B cell (primary cell): ENCODE measurements around the gene SPTLC2. TPM values are rescaled to one million over a fixed set of nuclear protein-coding genes. Genes with fewer than 3 reads are reported as not detected.
"Not testable (repeated sequence)": the region's sequence is repeated elsewhere in the genome, so short reads cannot be mapped to it uniquely, and the experiment has no call there.

ENCODE experiments used
- ATAC-seq: fragments of 200-7000 bp; cut with Tn5 transposase; one replicate; pipeline ENCODE4 v1.10.0; 2021; ENCODE audit warnings: low read depth, mild to moderate bottlenecking, moderate number of reproducible peaks, moderate library complexity
- CTCF ChIA-PET: fragments of 350-600 bp; sonication (Branson Sonifier 250); formaldehyde crosslinking; loops from one replicate; lab custom pipeline; 2021; ENCODE audit warnings: antibody characterized with exemption, inconsistent platforms; lab: Charles Lee
- POLR2A ChIA-PET: fragments of 350-600 bp; sonication (Branson Sonifier 250); formaldehyde crosslinking; loops from one replicate; lab custom pipeline; 2021; ENCODE audit warnings: antibody characterized with exemption; lab: Charles Lee
- DNase-seq: peaks from one replicate; pipeline ENCODE4 v3.0.0; 2013
- H2AFZ ChIP-seq: 2 replicates; pipeline ENCODE4 v1.6.1; 2012; ENCODE audit warnings: mild to moderate bottlenecking, low read depth, low read length; ENCODE audit not compliant: insufficient read depth, poor library complexity, severe bottlenecking
- H3K27ac ChIP-seq, 2 donors: 1 replicate in 1 of 2; 2 replicates in 1 of 2; pipeline ENCODE4 v1.5.1; 2012 to 2013; ENCODE audit warnings: low read length in 2 of 2, mild to moderate bottlenecking in 2 of 2, moderate library complexity in 1 of 2
- H3K27me3 ChIP-seq, 4 experiments: fragments of 200-600 bp in 1 of 4; sonication (generic) in 1 of 4; replicated peaks in 1 of 4; 1 replicate in 2 of 4; 2 replicates in 2 of 4; pipeline versions ENCODE4 v1.6.1 to v1.7.0; 2013 to 2016; ENCODE audit warnings: low read length in 3 of 4, mild to moderate bottlenecking in 2 of 4, mixed read lengths in 1 of 4, moderate library complexity in 1 of 4; ENCODE audit not compliant: insufficient read depth in 4 of 4, control insufficient read depth in 3 of 4; ENCODE audit errors: control extremely low read depth in 1 of 4
- H3K36me3 ChIP-seq, 2 experiments: replicated peaks in 1 of 2; 1 replicate in 1 of 2; 2 replicates in 1 of 2; pipeline versions ENCODE4 v1.6.1 to v1.7.1; 2013; ENCODE audit warnings: low read length in 1 of 2; ENCODE audit not compliant: insufficient read depth in 2 of 2, control insufficient read depth in 1 of 2; ENCODE audit errors: control extremely low read depth in 1 of 2, extremely low read depth in 1 of 2
- H3K4me1 ChIP-seq, 2 donors: fragments of 200-600 bp in 1 of 2; sonication (generic) in 1 of 2; 1 replicate in 1 of 2; 2 replicates in 1 of 2; pipeline versions ENCODE4 v1.5.1 to v1.6.1; 2013 to 2017; ENCODE audit warnings: low read length in 2 of 2; ENCODE audit not compliant: control insufficient read depth in 2 of 2, insufficient read depth in 2 of 2
- H3K4me2 ChIP-seq: replicated peaks from 2 replicates; pipeline ENCODE3; 2012; ENCODE audit warnings: mild to moderate bottlenecking, low read depth, low read length; ENCODE audit not compliant: poor library complexity, severe bottlenecking
- H3K4me3 ChIP-seq, 5 experiments: fragments of 200-600 bp in 1 of 5; sonication (generic) in 1 of 5; 1 replicate in 3 of 5; 2 replicates in 2 of 5; pipeline versions ENCODE4 v1.5.1 to v1.7.0; 2011 to 2016; ENCODE audit warnings: low read length in 4 of 5, mild to moderate bottlenecking in 4 of 5, low read depth in 2 of 5, control low read depth in 1 of 5, moderate library complexity in 1 of 5; ENCODE audit not compliant: insufficient read depth in 1 of 5; ENCODE audit errors: control extremely low read depth in 1 of 5, extremely low read depth in 1 of 5
- H3K79me2 ChIP-seq: fragments of 200-600 bp; sonication (generic); one replicate; pipeline ENCODE4 v1.6.0; 2016; ENCODE audit warnings: low read length; ENCODE audit not compliant: control insufficient read depth, insufficient read depth
- H3K9ac ChIP-seq: fragments of 200-600 bp; sonication (generic); 2 replicates; pipeline ENCODE4 v1.6.1; 2017; ENCODE audit warnings: mild to moderate bottlenecking, low read length, moderate library complexity
- H3K9me3 ChIP-seq, 3 donors: one replicate each; pipeline versions ENCODE4 v1.6.1 to v1.7.1; 2013; ENCODE audit warnings: low read length in 2 of 3; ENCODE audit not compliant: control insufficient read depth in 2 of 3, insufficient read depth in 1 of 3; ENCODE audit errors: control extremely low read depth in 1 of 3
- H4K20me1 ChIP-seq: 2 replicates; pipeline ENCODE4 v1.6.0; 2012; ENCODE audit warnings: mild to moderate bottlenecking, low read length; ENCODE audit not compliant: insufficient read depth, control insufficient read depth, poor library complexity, severe bottlenecking
- H3K27ac Mint-ChIP-seq: one replicate; pipeline ENCODE4 v1.8.0; 2021; ENCODE audit warnings: mixed read lengths
- H3K27me3 Mint-ChIP-seq: one replicate; pipeline ENCODE4 v1.8.0; 2021; ENCODE audit warnings: mixed read lengths
- H3K4me1 Mint-ChIP-seq: one replicate; pipeline ENCODE4 v1.8.0; 2021; ENCODE audit warnings: mixed read lengths
- H3K4me3 Mint-ChIP-seq: one replicate; pipeline ENCODE4 v1.8.0; 2021; ENCODE audit warnings: mixed read lengths
- H3K9me3 Mint-ChIP-seq: one replicate; pipeline ENCODE4 v1.8.0; 2022; ENCODE audit warnings: mixed read lengths; ENCODE audit not compliant: insufficient read depth
- CTCF ChIP-seq: fragments of 200-600 bp; IDR thresholded peaks from one replicate; pipeline ENCODE4 v1.8.0; 2022; ENCODE audit warnings: antibody characterized with exemption, mild to moderate bottlenecking
- EZH2 ChIP-seq: IDR thresholded peaks from 2 replicates; pipeline ENCODE4 v1.6.1; 2012; ENCODE audit warnings: borderline replicate concordance, low read depth, mild to moderate bottlenecking, moderate library complexity, low read length; ENCODE audit not compliant: insufficient read depth, poor library complexity, severe bottlenecking
- WGBS: methylation state at CpG from one replicate; pipeline ENCODE4 v1.1.5; 2013; ENCODE audit warnings: missing lambda C conversion rate; ENCODE audit not compliant: insufficient coverage; 5-methylcytosine and 5-hydroxymethylcytosine counted together
- intact Hi-C: fragments of 100-400 bp; cut with micrococcal nuclease; formaldehyde crosslinking; loops from one replicate; pipeline ENCODE4 v1.10.0; 2022
- polyA plus RNA-seq: library from polyadenylated mRNA; depleted of rRNA; stranded (reverse); fragments of >200 nt; gene quantifications from 2 replicates; pipeline ENCODE4 v1.2.3, GENCODE V29; 2012
- total RNA-seq, 2 donors: library from RNA; stranded (reverse); fragments of 120-200 nt in 1 of 2; gene quantifications; 1 replicate in 1 of 2; 2 replicates in 1 of 2; pipeline versions ENCODE4 v1.2.3 to v1.2.4, GENCODE V29; 2013 to 2022

Gene SPTLC2
- total and polyA plus RNA-seq, 2 donors (not counting 1 experiment from before 2014, with no cell fraction given), result 9.4 to 41.4 TPM

GRCh38 chr14:77635466-77635865, 19.0 kb upstream of the SPTLC2 start:
- H3K27me3 Mint-ChIP-seq, H4K20me1 ChIP-seq, CTCF ChIA-PET, intact Hi-C loops, H3K4me1 Mint-ChIP-seq, H3K79me2 ChIP-seq, H3K4me3 Mint-ChIP-seq, H3K36me3 ChIP-seq, H3K9me3 Mint-ChIP-seq, H3K27ac Mint-ChIP-seq, ATAC-seq, DNase-seq, POLR2A ChIA-PET, H3K27ac ChIP-seq, H3K4me1 ChIP-seq, H3K9ac ChIP-seq, H2AFZ ChIP-seq, H3K4me2 ChIP-seq, H3K27me3 ChIP-seq, H3K4me3 ChIP-seq: not testable (repeated sequence)
- 93% methylated on average over 3 of the region's 8 CpGs for WGBS
- H3K9me3 ChIP-seq, result peaks cover 2 to 14% (median 3%) of the 10 kb centered on the region in 3 donors

GRCh38 chr14:77630111-77630510, 13.7 kb upstream of the SPTLC2 start:
- Mint-ChIP-seq H3K4me3 (no peak overlapping the region), H3K27me3 (peaks cover 3% of the 10 kb centered on the region), H3K27ac (no peak overlapping the region), H3K9me3 (no peaks in the 10 kb centered on the region), H3K4me1 (no peaks in the 10 kb centered on the region)
- ATAC-seq (no peak), DNase-seq (no peak)
- Histone ChIP-seq H4K20me1 (no peaks in the 10 kb centered on the region), H2AFZ (no peak overlapping the region), H3K4me3 (no peak overlapping the region), H3K36me3 (no peaks in the 10 kb centered on the region), H3K27me3 (no peaks in the 10 kb centered on the region), H3K9ac (no peak overlapping the region), H3K79me2 (no peaks in the 10 kb centered on the region), H3K9me3 (peaks cover 0 to 14% (median 3%) of the 10 kb centered on the region in 3 donors), H3K4me1 (no peaks in the 10 kb centered on the region), H3K27ac (no peak overlapping the region), H3K4me2 (no peak overlapping the region)
- intact Hi-C loops, result no loop called here
- ChIA-PET POLR2A (no interaction called here), CTCF (no interaction called here)
- no peak for TF ChIP-seq EZH2
- no peak for TF ChIP-seq CTCF
- WGBS, result 50% methylated on average over 1 of the region's 2 CpGs
